ENCODE measurements around the gene SNAPC3.
A peak's percentile ranks its signal among the peaks of the same experiment; 100 is the strongest.

- no peak for TF ChIP-seq EZH2 (IDR thresholded peaks at IDR 0.05)
- peak; percentile 29; the same call in 1 of the 2 replicates for TF ChIP-seq POLR2AphosphoS5 (IDR thresholded peaks at IDR 0.05; ENCODE audit: borderline replicate concordance, low read depth, low read length)
These were observed 45.5 kb downstream of the SNAPC3 start for GRCh38 chr9:15468145-15468544.

Data from SK-N-MC (cell line).